Transverse colon (tissue), 4 donors: Measurements from ENCODE around the gene CYP4Z1. TPM values are rescaled to one million over a fixed set of nuclear protein-coding genes. Genes with fewer than 3 reads are reported as not detected.
"Not testable (repeated sequence)": the region's sequence is repeated elsewhere in the genome, so short reads cannot be mapped to it uniquely, and the experiment has no call there.

Experiments
- DNase-seq: peaks from one replicate; pipeline ENCODE4 v3.0.0-alpha.2; 2019
- H3K27ac ChIP-seq, 4 donors: fragments of 200-600 bp; sonication (generic); 2 replicates each; pipeline ENCODE4 v1.5.1; 2016 to 2018; ENCODE audit warnings: inconsistent platforms in 4 of 4
- H3K27me3 ChIP-seq: fragments of 200-600 bp; sonication (generic); 2 replicates; pipeline ENCODE4 v1.5.1; 2017; ENCODE audit warnings: inconsistent platforms
- H3K36me3 ChIP-seq, 4 donors: fragments of 200-600 bp; sonication (generic); 2 replicates each; pipeline ENCODE4 v1.5.1; 2017 to 2019; ENCODE audit warnings: inconsistent platforms in 4 of 4
- H3K4me1 ChIP-seq, 4 donors: fragments of 200-600 bp; sonication (generic); 2 replicates each; pipeline ENCODE4 v1.5.1; 2017 to 2020; ENCODE audit warnings: inconsistent platforms in 4 of 4
- H3K4me3 ChIP-seq, 4 donors: fragments of 200-600 bp; sonication (generic); 1 replicate in 1 of 4; 2 replicates in 3 of 4; pipeline versions ENCODE4 v1.5.1 to v1.6.1; 2017 to 2019; ENCODE audit warnings: inconsistent platforms in 4 of 4
- H3K9me3 ChIP-seq, 2 donors: fragments of 200-600 bp; sonication (generic); 2 replicates each; pipeline ENCODE4 v1.5.1; 2017 to 2019; ENCODE audit warnings: inconsistent platforms in 2 of 2
- EP300 ChIP-seq: sonication (generic); formaldehyde crosslinking; IDR thresholded peaks from one replicate; pipeline ENCODE4 v1.6.1; 2017; ENCODE audit warnings: antibody characterized with exemption, low read depth
- POLR2A ChIP-seq: fragments of 450-650 bp; IDR thresholded peaks from one replicate; pipeline ENCODE4 v1.6.1; 2016; ENCODE audit warnings: antibody characterized with exemption, mild to moderate bottlenecking, moderate library complexity
- POLR2AphosphoS5 ChIP-seq, 3 donors: sonication (generic); formaldehyde crosslinking; IDR thresholded peaks; one replicate each; pipeline ENCODE4 v1.6.1; 2016; ENCODE audit warnings: antibody characterized with exemption in 3 of 3
- WGBS, 2 donors: methylation state at CpG; one replicate each; pipeline ENCODE4 v1.1.5; 2018; ENCODE audit warnings: low coverage in 1 of 2; 5-methylcytosine and 5-hydroxymethylcytosine counted together
- in situ Hi-C, 4 donors: fragments of 200-750 bp; cut with MboI; loops; one replicate each; pipeline versions ENCODE4 v1.15.0 to v1.15.1; 2017; ENCODE audit warnings: low sequenced_read_pairs in 3 of 4, low pct_ligation_motif_present in 1 of 4, low pct_unique_long_range_greater_than_20kb in 1 of 4
- intact Hi-C: fragments of 100-400 bp; cut with DNase I; formaldehyde crosslinking; loops from one replicate; pipeline ENCODE4 v1.15.1; 2023; ENCODE audit warnings: low total_unique reads
- total RNA-seq, 4 donors: library from RNA; depleted of rRNA; stranded (reverse); fragments of >200 nt; gene quantifications; one replicate each; pipeline ENCODE4 v1.1.0, GENCODE V29; 2016
- TF ChIP-seq, protein P1 (sequence below), 5 experiments: fragments of 200-600 bp in 3 of 5; fragments of 450-650 bp in 2 of 5; sonication (generic) in 3 of 5; IDR thresholded peaks; 1 replicate in 2 of 5; 2 replicates in 3 of 5; pipeline ENCODE4 v1.5.1; 2016 to 2017; ENCODE audit warnings: antibody characterized with exemption in 5 of 5, inconsistent platforms in 3 of 5, mild to moderate bottlenecking in 2 of 5, moderate library complexity in 1 of 5

Gene CYP4Z1
- total RNA-seq, 4 donors from 2014 or later, result 1.00 to 1.9 TPM; not detected in 2

DNA sequence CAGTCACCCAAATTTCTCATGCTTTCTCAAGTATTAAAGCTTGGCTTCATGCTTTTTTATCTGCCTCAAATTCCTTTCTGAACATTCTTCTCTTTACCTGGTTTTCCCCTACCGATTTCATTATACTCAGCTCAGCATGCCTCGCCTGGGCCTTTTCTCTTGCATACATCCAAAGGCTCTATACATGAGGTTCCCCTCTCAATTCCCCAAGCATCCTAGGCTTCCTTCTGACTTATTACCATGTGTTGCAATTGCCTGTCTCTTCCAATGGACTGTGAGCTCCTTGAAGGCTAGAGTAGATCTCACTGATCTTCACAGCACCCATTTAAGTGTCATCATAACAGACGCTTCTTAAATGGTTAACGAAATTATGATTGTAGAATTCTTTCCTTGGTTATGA lies 46.1 kb downstream of the CYP4Z1 start:
- Histone ChIP-seq H3K4me3 (no peak overlapping the region), H3K27ac (no peak overlapping the region), H3K27me3 (no peaks in the 10 kb centered on the region), H3K9me3 (no peaks in the 10 kb centered on the region), H3K4me1 (no peaks in the 10 kb centered on the region), H3K36me3 (no peaks in the 10 kb centered on the region)
- intact Hi-C loops, result no loop called here
- 83 to 88% methylated on average over 4 of the region's 4 CpGs for WGBS, 2 donors
- TF ChIP-seq POLR2AphosphoS5 (IDR thresholded peaks at IDR 0.05) (no peak), POLR2A (no peak), EP300 (no peak)
- TF ChIP-seq, protein P1, sequence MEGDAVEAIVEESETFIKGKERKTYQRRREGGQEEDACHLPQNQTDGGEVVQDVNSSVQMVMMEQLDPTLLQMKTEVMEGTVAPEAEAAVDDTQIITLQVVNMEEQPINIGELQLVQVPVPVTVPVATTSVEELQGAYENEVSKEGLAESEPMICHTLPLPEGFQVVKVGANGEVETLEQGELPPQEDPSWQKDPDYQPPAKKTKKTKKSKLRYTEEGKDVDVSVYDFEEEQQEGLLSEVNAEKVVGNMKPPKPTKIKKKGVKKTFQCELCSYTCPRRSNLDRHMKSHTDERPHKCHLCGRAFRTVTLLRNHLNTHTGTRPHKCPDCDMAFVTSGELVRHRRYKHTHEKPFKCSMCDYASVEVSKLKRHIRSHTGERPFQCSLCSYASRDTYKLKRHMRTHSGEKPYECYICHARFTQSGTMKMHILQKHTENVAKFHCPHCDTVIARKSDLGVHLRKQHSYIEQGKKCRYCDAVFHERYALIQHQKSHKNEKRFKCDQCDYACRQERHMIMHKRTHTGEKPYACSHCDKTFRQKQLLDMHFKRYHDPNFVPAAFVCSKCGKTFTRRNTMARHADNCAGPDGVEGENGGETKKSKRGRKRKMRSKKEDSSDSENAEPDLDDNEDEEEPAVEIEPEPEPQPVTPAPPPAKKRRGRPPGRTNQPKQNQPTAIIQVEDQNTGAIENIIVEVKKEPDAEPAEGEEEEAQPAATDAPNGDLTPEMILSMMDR (IDR thresholded peaks at IDR 0.05), result no peak
- DNase-seq, result no peak
- in situ Hi-C loops, result no loop called here

DNA sequence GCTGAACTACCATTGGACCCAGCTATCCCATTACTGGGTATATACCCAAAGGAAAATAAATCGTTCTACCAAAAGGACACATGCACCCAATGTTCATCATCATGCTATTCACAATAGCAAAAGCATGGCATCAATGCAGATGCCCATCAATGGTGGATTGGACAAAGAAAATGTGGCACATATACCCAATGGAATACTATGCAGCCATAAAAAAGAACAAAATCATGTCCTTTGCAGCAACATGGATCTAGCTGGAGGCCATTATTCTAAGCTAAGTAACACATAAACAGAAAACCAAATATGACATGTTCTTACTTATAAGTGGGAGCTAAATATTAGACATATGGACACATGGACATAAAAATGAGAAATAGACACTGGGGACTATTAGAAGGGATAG lies 54.0 kb downstream of the CYP4Z1 start:
- 40 to 88% methylated on average over 1 of the region's 1 CpG for WGBS, 2 donors
- DNase-seq, H3K27me3 ChIP-seq, H3K4me1 ChIP-seq, H3K36me3 ChIP-seq, H3K4me3 ChIP-seq, H3K27ac ChIP-seq, in situ Hi-C loops, intact Hi-C loops, H3K9me3 ChIP-seq: not testable (repeated sequence)

DNA sequence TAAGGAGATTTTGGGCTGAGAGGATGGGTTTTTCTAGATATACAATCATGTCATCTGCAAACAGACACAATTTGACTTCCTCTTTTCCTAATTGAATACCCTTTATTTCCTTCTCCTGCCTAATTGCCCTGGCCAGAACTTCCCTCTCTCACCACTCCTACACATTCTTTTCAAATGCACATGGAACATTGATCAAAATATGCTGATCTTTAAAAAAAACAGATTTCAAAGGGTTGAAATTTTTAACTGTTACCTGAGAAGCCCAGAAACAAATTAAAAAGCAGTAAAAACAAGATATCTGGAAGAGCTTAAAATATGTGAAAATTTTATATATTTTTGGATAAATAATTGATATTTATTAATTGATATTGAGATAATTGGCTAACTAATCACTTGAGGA lies 57.8 kb downstream of the CYP4Z1 start:
- H3K4me1 ChIP-seq, H3K4me3 ChIP-seq, intact Hi-C loops, H3K27me3 ChIP-seq, H3K9me3 ChIP-seq, DNase-seq, H3K27ac ChIP-seq, in situ Hi-C loops, H3K36me3 ChIP-seq: not testable (repeated sequence)

DNA sequence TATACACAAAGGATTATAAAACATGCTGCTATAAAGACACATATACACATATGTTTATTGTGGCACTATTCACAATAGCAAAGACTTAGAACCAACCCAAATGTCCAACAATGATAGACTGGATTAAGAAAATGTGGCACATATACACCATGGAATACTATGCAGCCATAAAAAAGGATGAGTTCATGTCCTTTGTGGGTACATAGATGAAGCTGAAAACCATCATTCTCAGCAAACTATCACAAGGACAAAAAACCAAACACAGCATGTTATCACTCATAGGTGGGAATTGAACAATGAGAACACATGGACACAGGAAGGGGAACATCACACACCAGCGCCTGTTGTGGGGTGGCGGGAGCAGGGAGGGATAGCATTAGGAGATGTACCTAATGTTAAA lies 60.0 kb downstream of the CYP4Z1 start:
- H3K27me3 ChIP-seq, in situ Hi-C loops, DNase-seq, H3K4me3 ChIP-seq, H3K36me3 ChIP-seq, H3K9me3 ChIP-seq, intact Hi-C loops, H3K27ac ChIP-seq, H3K4me1 ChIP-seq: not testable (repeated sequence)
- WGBS, 2 donors, result 98% methylated on average over 2 of the region's 2 CpGs; no CpG with 5 or more reads in 1 of the 2 donors

DNA sequence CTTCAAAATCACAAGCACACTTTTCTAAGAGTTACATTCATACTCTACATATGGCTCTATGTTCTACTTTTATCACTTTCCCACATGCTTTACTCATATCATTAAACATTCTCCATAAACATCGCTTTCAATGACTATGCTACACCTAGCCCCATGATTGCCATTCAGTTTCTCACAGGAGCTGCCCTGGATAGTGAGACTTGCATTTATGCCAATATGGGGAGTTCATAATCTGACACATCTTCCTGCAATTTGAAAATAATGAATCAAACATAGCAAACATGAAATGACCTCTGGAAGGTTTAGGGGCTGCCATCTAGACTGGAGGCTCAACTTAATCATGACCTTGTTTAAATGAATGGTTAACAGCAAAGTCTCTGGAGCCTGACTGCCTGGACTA lies 61.2 kb downstream of the CYP4Z1 start:
- in situ Hi-C loops, result no loop called here
- no peaks in the 10 kb centered on the region for H3K27me3 ChIP-seq
- 91 to 100% methylated on average over 1 of the region's 1 CpG for WGBS, 2 donors
- no peak for DNase-seq
- H3K9me3 ChIP-seq, result no peaks in the 10 kb centered on the region
- H3K36me3 ChIP-seq, result no peaks in the 10 kb centered on the region
- H3K4me1 ChIP-seq, result no peaks in the 10 kb centered on the region
- no peak overlapping the region for H3K27ac ChIP-seq
- no peak overlapping the region for H3K4me3 ChIP-seq
- TF ChIP-seq POLR2A, result no peak
- TF ChIP-seq POLR2AphosphoS5 (IDR thresholded peaks at IDR 0.05), result no peak
- TF ChIP-seq, protein P1 (IDR thresholded peaks at IDR 0.05), result no peak
- no peak for TF ChIP-seq EP300
- intact Hi-C loops, result no loop called here

DNA sequence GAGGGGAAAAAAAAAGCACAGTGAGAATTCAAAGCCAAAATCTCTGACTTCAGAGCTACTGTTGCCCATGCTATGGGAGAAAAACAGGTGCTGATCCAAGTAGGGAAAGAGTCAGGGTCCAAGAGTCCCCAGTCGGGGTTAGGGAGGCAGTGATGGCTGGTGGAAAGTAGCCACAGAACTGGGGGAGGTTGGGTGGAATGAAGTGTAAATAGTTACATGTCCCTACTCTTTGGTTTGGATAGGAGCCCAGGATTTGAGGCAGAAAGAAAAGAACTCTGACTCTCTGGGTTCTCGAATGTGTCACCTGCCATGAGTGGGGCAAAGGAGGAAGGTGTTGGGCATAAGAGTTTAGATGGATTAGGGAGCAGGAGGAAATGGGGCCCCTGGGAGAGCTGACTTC lies 61.8 kb downstream of the CYP4Z1 start:
- H3K4me3 ChIP-seq, H3K9me3 ChIP-seq, H3K27ac ChIP-seq, DNase-seq, H3K36me3 ChIP-seq, in situ Hi-C loops, H3K27me3 ChIP-seq, intact Hi-C loops, H3K4me1 ChIP-seq: not testable (repeated sequence)
- 29 to 47% methylated on average over 2 of the region's 2 CpGs for WGBS, 2 donors

DNA sequence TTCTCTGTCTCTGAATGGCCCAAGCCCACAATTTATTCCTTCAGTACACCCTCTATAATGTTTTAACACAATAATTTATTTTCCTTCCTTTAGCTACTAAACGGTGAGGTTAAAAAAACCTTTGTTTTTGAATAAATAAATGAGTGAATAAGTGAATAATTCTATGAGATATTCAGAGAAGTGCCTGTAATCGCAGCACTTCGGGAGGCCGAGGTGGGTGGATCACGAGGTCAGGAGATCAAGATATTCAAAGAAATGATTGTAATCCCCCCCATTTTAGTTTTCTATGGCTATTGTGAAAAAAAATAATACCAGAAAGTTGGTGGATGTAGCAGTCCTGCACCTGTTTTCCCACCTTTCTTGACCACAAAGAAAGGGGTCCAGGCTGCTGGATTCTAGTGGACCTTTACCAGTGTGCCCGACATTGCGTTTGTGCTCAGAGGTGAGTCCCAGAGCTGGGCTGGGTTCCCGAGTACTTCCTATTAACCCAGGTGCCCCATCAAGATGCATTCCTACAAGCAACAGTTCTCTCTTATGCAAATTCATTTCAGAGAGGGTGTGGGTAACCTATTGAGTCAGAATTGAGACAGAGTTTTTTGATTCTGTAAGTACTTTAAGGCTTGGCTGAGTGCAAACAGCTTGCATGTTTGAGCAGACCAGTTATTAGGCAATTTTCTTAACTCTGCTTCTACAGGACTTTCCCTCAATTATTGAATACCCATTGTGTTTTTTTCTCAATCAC lies 62.6 kb downstream of the CYP4Z1 start:
- H3K4me1 ChIP-seq, in situ Hi-C loops, H3K4me3 ChIP-seq, intact Hi-C loops, H3K9me3 ChIP-seq, DNase-seq, H3K36me3 ChIP-seq, H3K27ac ChIP-seq, H3K27me3 ChIP-seq: not testable (repeated sequence)
- WGBS, 2 donors, result 81 to 85% methylated on average over 6 to 8 of the region's 8 CpGs

DNA sequence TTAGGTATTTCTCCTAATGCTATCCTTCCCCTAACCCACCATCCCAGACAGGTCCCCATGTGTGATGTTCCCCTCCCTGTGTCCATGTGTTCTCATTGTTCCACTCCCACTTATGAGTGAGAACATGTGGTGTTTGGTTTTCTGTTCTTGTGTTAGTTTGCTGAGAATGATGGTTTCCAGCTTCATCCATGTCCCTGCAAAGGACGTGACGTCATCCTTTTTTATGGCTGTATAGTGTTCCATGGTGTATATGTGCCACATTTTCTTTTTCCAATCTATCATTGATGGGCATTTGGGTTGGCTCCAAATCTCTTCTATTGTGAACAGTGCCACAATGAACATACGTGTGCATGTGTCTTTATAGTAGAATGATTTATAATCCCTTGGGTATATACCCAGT lies 65.6 kb downstream of the CYP4Z1 start:
- H3K27me3 ChIP-seq, DNase-seq, H3K9me3 ChIP-seq, H3K27ac ChIP-seq, in situ Hi-C loops, H3K4me1 ChIP-seq, H3K4me3 ChIP-seq, H3K36me3 ChIP-seq, intact Hi-C loops: not testable (repeated sequence)
- WGBS, 2 donors, result 92 to 94% methylated on average over 3 of the region's 3 CpGs
